HG03066 (cell line): ENCODE data around the gene IFNG.

ENCODE experiments used
- ATAC-seq: cut with Tn5 transposase; IDR thresholded peaks from one replicate; pipeline ENCODE4 v1.9.1; 2021; ENCODE audit warnings: low read depth; ENCODE audit not compliant: unreplicated experiment

The IFNG gene

DNA sequence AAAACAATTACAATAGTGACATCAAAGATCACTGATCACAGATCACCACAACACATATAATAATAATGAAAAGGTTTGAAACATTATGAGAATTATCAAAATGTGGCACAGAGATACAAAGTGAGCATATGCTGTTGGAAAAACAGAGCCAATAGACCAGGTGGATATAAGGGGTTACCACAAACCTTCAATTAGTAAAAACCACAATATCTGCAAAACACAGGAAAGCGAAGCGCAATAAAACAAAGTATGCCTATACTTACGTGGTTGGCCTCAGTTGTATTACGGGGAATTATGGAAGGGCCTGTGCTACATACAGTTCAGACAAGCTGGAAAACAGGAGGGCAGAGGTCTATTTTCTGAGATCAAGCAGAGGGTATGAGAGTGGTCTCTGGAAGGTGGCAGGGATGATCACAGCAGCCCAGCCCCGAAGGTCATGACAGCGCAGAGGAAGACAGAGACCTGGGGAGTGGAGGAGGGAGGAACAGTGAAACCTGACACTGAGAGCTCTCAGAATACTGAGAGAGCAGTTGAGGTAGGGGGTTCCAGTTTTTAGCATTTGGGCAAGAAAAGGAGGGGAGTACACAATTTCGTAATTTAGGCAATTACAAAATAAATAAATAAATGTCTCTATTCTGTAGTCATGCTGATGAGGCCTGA is 41.3 kb downstream of the IFNG start:
- ATAC-seq: no peak

DNA sequence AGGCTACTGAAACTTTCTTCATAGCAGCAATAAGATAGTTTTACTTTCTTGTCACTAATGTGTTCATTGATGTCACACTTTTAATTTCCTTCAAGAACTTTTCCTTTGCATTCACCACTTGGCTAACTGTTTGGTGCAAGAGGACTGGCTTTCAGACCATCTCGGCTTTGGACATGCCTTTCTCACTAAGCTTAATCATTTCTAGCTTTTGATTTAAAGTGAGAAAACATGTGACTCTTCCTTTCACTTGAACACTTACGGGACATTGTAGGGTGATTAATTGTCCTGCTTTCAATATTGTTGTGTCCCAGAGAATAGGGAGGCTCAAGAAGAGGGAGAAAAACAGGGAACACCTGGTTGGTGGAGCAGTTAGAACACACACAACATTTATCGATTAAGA is 41.9 kb downstream of the IFNG start:
- ATAC-seq: no peak

DNA sequence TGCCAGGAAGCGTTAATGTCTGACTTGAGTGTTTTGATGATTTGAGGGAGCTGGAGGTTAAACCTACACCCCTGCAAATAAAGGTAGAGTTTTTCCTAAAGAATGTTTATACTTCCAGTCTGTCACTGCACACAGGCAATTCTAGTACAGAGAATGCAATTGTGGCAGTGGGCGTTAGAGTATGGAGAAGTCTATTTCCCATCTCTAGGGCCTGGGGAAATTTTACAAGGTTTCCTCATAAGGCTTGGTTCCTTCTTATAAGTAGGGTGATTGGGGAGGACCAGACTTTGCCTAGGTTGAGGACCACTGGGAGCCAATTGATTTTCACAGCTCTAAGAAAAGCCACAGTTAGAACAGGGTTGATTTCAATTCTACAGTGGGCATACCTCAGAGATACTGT is 44.3 kb downstream of the IFNG start:
- ATAC-seq: no peak

DNA sequence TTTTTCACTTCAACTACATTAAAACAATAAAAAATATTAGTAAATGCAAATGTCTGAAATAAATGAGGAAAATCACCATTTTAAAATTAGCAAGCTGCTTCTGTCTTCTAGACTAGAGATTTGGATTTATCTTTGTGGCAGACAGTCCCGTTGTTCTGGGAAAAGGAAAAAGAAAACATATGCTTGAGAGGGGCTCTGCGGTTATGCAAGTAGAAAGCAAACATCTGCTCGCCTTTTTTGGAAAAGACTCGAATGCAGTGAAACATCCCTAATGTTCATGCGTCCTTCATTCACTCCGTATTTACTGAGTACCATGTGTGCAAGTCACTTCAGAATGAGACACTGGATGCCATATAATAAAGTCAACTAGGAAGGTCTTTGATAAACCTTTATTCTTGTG is 44.9 kb downstream of the IFNG start:
- ATAC-seq: no peak

DNA sequence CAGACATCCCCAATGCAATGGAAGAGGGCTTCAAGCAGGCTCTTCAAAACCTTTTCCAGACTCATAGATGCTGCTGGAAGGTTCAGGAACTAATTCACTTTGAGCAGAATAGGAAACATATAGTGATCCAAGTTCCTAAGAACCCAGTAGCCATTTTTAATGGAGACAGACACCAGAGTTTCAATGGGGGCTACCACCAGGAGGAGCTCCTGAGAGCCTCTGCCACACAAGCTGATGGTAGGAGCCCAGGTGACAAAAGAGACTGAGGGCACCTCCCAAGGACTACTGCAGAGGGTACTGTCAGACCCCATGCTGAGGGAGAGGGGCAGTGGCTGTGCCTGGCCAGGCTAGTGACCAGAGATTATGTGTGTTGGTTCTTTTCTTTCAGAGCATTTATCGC is 45.9 kb downstream of the IFNG start:
- no peak for ATAC-seq

DNA sequence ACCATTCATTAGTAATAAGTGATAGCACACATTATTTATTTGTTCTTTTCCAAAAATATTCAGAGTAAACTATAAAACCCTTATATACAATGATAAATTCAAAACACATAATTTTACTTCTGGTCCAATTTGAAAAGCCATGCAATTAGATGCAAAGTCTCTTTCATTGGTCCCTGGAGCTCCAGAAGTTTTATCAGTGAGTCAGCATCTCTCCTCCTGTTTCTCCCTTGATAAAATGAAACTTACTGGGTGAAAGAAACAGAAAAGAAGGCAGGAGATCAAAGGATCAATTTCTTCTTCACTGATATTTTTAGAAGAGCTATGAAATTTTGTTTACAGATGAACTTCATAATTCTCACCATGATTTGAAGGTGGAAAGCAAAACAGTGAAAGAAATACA is 47.5 kb downstream of the IFNG start:
- ATAC-seq: no peak

DNA sequence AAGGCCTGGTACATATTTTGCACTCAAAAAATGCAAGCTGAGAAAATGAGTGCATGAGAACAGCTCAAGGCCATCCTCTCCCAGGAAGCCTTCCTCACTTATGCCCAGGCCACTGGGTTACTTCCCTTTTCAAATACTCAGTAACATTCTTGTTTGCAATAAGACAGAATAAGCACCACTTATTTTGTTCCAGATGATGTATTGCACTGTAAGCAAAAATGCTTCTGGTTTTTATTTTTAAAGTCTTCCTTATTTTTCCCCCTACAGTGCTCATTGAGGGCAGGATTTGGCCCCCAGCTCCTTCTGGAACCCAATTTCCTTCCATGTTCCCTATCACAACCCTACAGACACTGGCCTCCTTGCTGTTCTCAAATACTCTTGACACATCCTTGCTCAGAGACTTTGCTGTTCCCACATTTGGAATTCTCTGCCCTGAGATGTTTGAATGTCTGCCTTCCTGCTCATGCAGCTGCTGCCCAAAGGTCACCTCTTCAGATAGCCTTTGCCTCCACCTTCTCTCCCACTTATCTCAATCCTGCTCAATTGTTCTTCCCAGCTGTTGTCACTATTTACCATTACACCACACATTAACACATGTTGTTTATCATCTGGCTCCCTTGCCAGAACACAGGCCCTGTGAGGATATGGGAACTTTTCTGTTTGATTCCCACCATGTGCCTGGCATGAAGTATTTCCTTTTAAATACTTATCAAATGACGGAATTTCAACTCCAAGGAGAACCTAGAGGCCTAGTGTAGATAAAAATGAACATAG is 49.9 kb downstream of the IFNG start:
- no peak for ATAC-seq

DNA sequence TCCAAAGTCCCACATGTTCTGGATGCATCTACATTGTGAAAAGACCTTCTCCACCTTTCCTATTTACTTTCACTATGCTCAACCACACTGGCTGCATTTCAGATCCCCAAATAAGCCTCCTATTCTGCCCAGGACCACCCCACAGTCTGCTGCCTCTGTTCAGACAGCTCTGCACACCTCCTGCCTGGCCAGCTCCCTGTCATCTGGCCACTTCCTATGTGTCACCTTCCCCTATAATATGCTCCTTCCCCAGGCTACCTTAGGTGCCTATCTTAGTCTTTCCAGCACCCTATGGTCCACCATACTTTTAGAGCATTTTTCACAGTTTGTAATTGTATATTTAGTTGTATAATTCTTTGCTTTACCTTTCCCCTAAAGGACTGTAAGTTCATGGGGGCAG is 50.5 kb downstream of the IFNG start:
- ATAC-seq: no peak

DNA sequence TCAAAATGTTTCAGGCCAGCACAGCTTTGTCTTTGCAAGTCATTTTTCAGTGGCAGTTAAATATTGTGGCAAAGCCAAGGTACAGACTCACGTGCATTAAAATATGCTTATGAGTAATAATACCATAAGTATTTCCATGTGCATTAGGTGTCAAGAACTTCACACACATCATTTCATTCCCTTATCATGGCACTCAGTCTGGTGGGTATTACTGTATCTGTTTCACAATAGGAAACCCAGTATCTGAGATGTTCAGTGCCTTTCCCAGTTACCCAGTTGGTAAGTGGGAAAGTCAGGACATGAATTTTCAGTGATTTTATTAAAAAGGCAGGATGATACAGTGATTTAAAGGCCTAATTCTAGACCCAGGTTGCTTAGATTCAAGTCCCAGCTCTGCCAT is 52.9 kb downstream of the IFNG start:
- ATAC-seq: no peak

DNA sequence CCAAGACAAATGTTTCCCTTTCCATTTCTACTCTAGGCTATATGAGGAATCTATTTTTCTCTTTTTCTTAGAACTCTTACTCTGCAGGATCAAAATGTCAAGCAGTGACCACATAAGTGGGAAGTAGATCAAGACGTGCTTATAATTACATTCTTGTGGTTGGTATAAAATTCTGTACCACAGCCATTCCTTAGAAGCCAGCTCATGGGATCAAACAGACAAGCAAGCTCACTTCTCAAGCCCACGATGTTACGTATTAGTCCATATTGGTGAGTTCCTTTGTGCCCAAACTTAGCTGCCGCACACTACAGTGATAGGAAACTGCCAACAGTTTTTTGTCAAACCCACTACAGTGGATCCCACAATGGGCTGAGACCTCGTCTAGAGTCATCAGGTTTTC is 53.4 kb downstream of the IFNG start:
- ATAC-seq: no peak
